B cell (primary cell): ENCODE measurements around the gene RNU11. TPM values are rescaled to one million over a fixed set of nuclear protein-coding genes. Genes with fewer than 3 reads are reported as not detected.
A peak's percentile ranks its signal among the peaks of the same experiment; 100 is the strongest.
"Not testable (repeated sequence)": the region's sequence is repeated elsewhere in the genome, so short reads cannot be mapped to it uniquely, and the experiment has no call there.

Experiments
- ATAC-seq: fragments of 200-7000 bp; cut with Tn5 transposase; one replicate; pipeline ENCODE4 v1.10.0; 2021; ENCODE audit warnings: low read depth, mild to moderate bottlenecking, moderate number of reproducible peaks, moderate library complexity
- CTCF ChIA-PET: fragments of 350-600 bp; sonication (Branson Sonifier 250); formaldehyde crosslinking; loops from one replicate; lab custom pipeline; 2021; ENCODE audit warnings: antibody characterized with exemption, inconsistent platforms; lab: Charles Lee
- POLR2A ChIA-PET: fragments of 350-600 bp; sonication (Branson Sonifier 250); formaldehyde crosslinking; loops from one replicate; lab custom pipeline; 2021; ENCODE audit warnings: antibody characterized with exemption; lab: Charles Lee
- DNase-seq: peaks from one replicate; pipeline ENCODE4 v3.0.0; 2013
- H2AFZ ChIP-seq: 2 replicates; pipeline ENCODE4 v1.6.1; 2012; ENCODE audit warnings: mild to moderate bottlenecking, low read depth, low read length; ENCODE audit not compliant: insufficient read depth, poor library complexity, severe bottlenecking
- H3K27ac ChIP-seq, 2 donors: 1 replicate in 1 of 2; 2 replicates in 1 of 2; pipeline ENCODE4 v1.5.1; 2012 to 2013; ENCODE audit warnings: low read length in 2 of 2, mild to moderate bottlenecking in 2 of 2, moderate library complexity in 1 of 2
- H3K27me3 ChIP-seq, 4 experiments: fragments of 200-600 bp in 1 of 4; sonication (generic) in 1 of 4; replicated peaks in 1 of 4; 1 replicate in 2 of 4; 2 replicates in 2 of 4; pipeline versions ENCODE4 v1.6.1 to v1.7.0; 2013 to 2016; ENCODE audit warnings: low read length in 3 of 4, mild to moderate bottlenecking in 2 of 4, mixed read lengths in 1 of 4, moderate library complexity in 1 of 4; ENCODE audit not compliant: insufficient read depth in 4 of 4, control insufficient read depth in 3 of 4; ENCODE audit errors: control extremely low read depth in 1 of 4
- H3K36me3 ChIP-seq, 2 experiments: replicated peaks in 1 of 2; 1 replicate in 1 of 2; 2 replicates in 1 of 2; pipeline versions ENCODE4 v1.6.1 to v1.7.1; 2013; ENCODE audit warnings: low read length in 1 of 2; ENCODE audit not compliant: insufficient read depth in 2 of 2, control insufficient read depth in 1 of 2; ENCODE audit errors: control extremely low read depth in 1 of 2, extremely low read depth in 1 of 2
- H3K4me1 ChIP-seq, 2 donors: fragments of 200-600 bp in 1 of 2; sonication (generic) in 1 of 2; 1 replicate in 1 of 2; 2 replicates in 1 of 2; pipeline versions ENCODE4 v1.5.1 to v1.6.1; 2013 to 2017; ENCODE audit warnings: low read length in 2 of 2; ENCODE audit not compliant: control insufficient read depth in 2 of 2, insufficient read depth in 2 of 2
- H3K4me2 ChIP-seq: replicated peaks from 2 replicates; pipeline ENCODE3; 2012; ENCODE audit warnings: mild to moderate bottlenecking, low read depth, low read length; ENCODE audit not compliant: poor library complexity, severe bottlenecking
- H3K4me3 ChIP-seq, 5 experiments: fragments of 200-600 bp in 1 of 5; sonication (generic) in 1 of 5; 1 replicate in 3 of 5; 2 replicates in 2 of 5; pipeline versions ENCODE4 v1.5.1 to v1.7.0; 2011 to 2016; ENCODE audit warnings: low read length in 4 of 5, mild to moderate bottlenecking in 4 of 5, low read depth in 2 of 5, control low read depth in 1 of 5, moderate library complexity in 1 of 5; ENCODE audit not compliant: insufficient read depth in 1 of 5; ENCODE audit errors: control extremely low read depth in 1 of 5, extremely low read depth in 1 of 5
- H3K79me2 ChIP-seq: fragments of 200-600 bp; sonication (generic); one replicate; pipeline ENCODE4 v1.6.0; 2016; ENCODE audit warnings: low read length; ENCODE audit not compliant: control insufficient read depth, insufficient read depth
- H3K9ac ChIP-seq: fragments of 200-600 bp; sonication (generic); 2 replicates; pipeline ENCODE4 v1.6.1; 2017; ENCODE audit warnings: mild to moderate bottlenecking, low read length, moderate library complexity
- H3K9me3 ChIP-seq, 3 donors: one replicate each; pipeline versions ENCODE4 v1.6.1 to v1.7.1; 2013; ENCODE audit warnings: low read length in 2 of 3; ENCODE audit not compliant: control insufficient read depth in 2 of 3, insufficient read depth in 1 of 3; ENCODE audit errors: control extremely low read depth in 1 of 3
- H4K20me1 ChIP-seq: 2 replicates; pipeline ENCODE4 v1.6.0; 2012; ENCODE audit warnings: mild to moderate bottlenecking, low read length; ENCODE audit not compliant: insufficient read depth, control insufficient read depth, poor library complexity, severe bottlenecking
- H3K27ac Mint-ChIP-seq: one replicate; pipeline ENCODE4 v1.8.0; 2021; ENCODE audit warnings: mixed read lengths
- H3K27me3 Mint-ChIP-seq: one replicate; pipeline ENCODE4 v1.8.0; 2021; ENCODE audit warnings: mixed read lengths
- H3K4me1 Mint-ChIP-seq: one replicate; pipeline ENCODE4 v1.8.0; 2021; ENCODE audit warnings: mixed read lengths
- H3K4me3 Mint-ChIP-seq: one replicate; pipeline ENCODE4 v1.8.0; 2021; ENCODE audit warnings: mixed read lengths
- H3K9me3 Mint-ChIP-seq: one replicate; pipeline ENCODE4 v1.8.0; 2022; ENCODE audit warnings: mixed read lengths; ENCODE audit not compliant: insufficient read depth
- WGBS: methylation state at CpG from one replicate; pipeline ENCODE4 v1.1.5; 2013; ENCODE audit warnings: missing lambda C conversion rate; ENCODE audit not compliant: insufficient coverage; 5-methylcytosine and 5-hydroxymethylcytosine counted together
- intact Hi-C: fragments of 100-400 bp; cut with micrococcal nuclease; formaldehyde crosslinking; loops from one replicate; pipeline ENCODE4 v1.10.0; 2022
- polyA plus RNA-seq: library from polyadenylated mRNA; depleted of rRNA; stranded (reverse); fragments of >200 nt; gene quantifications from 2 replicates; pipeline ENCODE4 v1.2.3, GENCODE V29; 2012
- total RNA-seq, 2 donors: library from RNA; stranded (reverse); fragments of 120-200 nt in 1 of 2; gene quantifications; 1 replicate in 1 of 2; 2 replicates in 1 of 2; pipeline versions ENCODE4 v1.2.3 to v1.2.4, GENCODE V29; 2013 to 2022
- TF ChIP-seq, protein P1 (sequence below): fragments of 200-600 bp; IDR thresholded peaks from one replicate; pipeline ENCODE4 v1.8.0; 2022; ENCODE audit warnings: antibody characterized with exemption, mild to moderate bottlenecking

The RNU11 gene
- total and polyA plus RNA-seq, 2 donors (not counting 1 experiment from before 2014, with no cell fraction given) = not detected

DNA sequence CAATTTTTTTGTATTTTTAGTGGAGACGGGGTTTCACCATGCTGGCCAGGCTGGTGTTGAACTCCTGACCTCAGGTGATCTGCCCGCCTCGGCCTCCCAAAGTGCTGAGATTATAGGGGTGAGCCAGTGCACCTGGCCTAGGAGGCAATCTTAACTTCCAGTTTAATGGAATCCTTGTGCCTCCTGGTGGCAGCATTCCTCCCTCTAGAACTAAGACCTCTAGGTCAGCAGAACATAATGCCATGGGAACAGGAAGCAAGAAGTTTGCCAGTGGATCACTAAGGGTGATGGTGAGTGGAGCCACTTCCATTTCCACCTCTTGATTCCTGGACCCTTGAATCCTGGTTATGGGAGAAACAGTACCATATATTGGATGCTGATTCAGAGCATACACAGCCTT is 5.5 kb downstream of the RNU11 start:
- H3K4me1 ChIP-seq, H3K9me3 ChIP-seq, H3K79me2 ChIP-seq, H3K36me3 ChIP-seq, intact Hi-C loops, H3K4me2 ChIP-seq, H3K9ac ChIP-seq, POLR2A ChIA-PET, H3K4me3 Mint-ChIP-seq, H3K27me3 Mint-ChIP-seq, H4K20me1 ChIP-seq, H3K4me3 ChIP-seq, ATAC-seq, CTCF ChIA-PET, H3K27ac Mint-ChIP-seq, H3K27ac ChIP-seq, H3K4me1 Mint-ChIP-seq, H2AFZ ChIP-seq, H3K27me3 ChIP-seq, H3K9me3 Mint-ChIP-seq: not testable (repeated sequence)
- DNase-seq = peak; percentile 41
- TF ChIP-seq, protein P1, sequence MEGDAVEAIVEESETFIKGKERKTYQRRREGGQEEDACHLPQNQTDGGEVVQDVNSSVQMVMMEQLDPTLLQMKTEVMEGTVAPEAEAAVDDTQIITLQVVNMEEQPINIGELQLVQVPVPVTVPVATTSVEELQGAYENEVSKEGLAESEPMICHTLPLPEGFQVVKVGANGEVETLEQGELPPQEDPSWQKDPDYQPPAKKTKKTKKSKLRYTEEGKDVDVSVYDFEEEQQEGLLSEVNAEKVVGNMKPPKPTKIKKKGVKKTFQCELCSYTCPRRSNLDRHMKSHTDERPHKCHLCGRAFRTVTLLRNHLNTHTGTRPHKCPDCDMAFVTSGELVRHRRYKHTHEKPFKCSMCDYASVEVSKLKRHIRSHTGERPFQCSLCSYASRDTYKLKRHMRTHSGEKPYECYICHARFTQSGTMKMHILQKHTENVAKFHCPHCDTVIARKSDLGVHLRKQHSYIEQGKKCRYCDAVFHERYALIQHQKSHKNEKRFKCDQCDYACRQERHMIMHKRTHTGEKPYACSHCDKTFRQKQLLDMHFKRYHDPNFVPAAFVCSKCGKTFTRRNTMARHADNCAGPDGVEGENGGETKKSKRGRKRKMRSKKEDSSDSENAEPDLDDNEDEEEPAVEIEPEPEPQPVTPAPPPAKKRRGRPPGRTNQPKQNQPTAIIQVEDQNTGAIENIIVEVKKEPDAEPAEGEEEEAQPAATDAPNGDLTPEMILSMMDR = peak; percentile 9
- no CpG with 5 or more reads among the region's 3 CpGs for whole genome bisulfite sequencing

DNA sequence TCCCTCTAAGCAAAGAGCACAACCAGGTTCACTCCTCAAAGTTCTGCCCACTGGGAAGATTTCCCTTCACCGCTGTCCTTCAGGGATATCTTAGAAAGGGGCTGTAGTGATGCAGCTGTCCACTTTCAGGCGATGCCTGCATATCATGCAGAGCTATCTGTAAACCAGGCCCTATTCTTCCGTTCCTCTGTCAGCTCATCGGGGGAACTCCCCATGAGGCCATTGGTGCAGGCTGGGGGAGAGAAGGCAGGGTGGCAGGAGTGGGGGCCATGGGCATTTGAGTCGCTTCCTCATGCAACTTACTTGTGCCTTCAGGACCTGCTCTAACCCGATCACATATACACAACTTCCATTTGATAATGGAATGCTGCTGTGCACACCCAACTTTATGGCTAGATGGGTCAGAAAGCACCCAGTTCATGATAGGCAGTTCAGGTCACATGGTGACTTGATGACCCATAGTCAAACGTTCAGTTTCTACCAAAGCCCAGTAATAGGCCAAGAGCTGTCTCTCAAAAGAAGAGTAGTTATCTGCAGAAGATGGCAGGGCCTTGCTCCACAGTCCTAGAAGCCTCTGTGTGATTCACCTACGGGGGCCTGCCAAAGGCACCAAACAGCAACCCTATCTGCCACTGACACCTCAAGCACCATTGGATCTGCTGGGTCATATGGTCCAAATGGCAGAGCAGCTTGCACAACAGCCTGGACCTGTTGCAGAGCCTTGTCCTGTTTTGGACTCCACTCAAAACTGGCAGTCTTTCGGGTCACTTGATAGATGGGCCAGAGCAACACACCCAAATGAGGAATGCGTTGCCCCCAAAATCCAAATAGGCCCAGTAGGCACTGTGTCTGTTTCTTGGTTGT is 7.3 kb downstream of the RNU11 start:
- H3K27ac Mint-ChIP-seq, H3K4me1 Mint-ChIP-seq, H3K27me3 Mint-ChIP-seq, H3K4me1 ChIP-seq, H4K20me1 ChIP-seq, POLR2A ChIA-PET, H3K9me3 Mint-ChIP-seq, H3K4me3 ChIP-seq, intact Hi-C loops, H3K4me3 Mint-ChIP-seq, H2AFZ ChIP-seq, H3K27ac ChIP-seq, H3K9ac ChIP-seq, CTCF ChIA-PET, ATAC-seq, H3K36me3 ChIP-seq, H3K27me3 ChIP-seq, H3K4me2 ChIP-seq, DNase-seq, H3K9me3 ChIP-seq, H3K79me2 ChIP-seq: not testable (repeated sequence)
- WGBS = 100% methylated on average over 4 of the region's 10 CpGs
